GM06990 (cell line): ENCODE data around the gene ACAP2.
"Not testable (repeated sequence)": the region's sequence is repeated elsewhere in the genome, so short reads cannot be mapped to it uniquely, and the experiment has no call there.

ENCODE experiments used
- DNase-seq: peaks from one replicate; pipeline ENCODE4 v3.0.0-alpha.2; 2011; ENCODE audit not compliant: insufficient read length; ENCODE audit errors: extremely low read depth
- H3K27me3 ChIP-seq: replicated peaks from 2 replicates; pipeline ENCODE4 v1.6.0; 2011; ENCODE audit warnings: low read length; ENCODE audit not compliant: control insufficient read depth, insufficient read depth
- H3K36me3 ChIP-seq: 2 replicates; pipeline ENCODE4 v1.5.1; 2011; ENCODE audit warnings: low read length; ENCODE audit not compliant: control insufficient read depth, insufficient read depth
- H3K4me3 ChIP-seq: replicated peaks from 2 replicates; pipeline ENCODE4 v1.5.1; 2011; ENCODE audit warnings: low read depth, mild to moderate bottlenecking, control low read depth, low read length
- TF ChIP-seq, protein P1 (sequence below): IDR thresholded peaks from 2 replicates; pipeline ENCODE4 v1.5.1; 2011; ENCODE audit warnings: low read length, control low read depth, mild to moderate bottlenecking, inconsistent platforms; ENCODE audit not compliant: insufficient read depth, poor library complexity, severe bottlenecking

ACAP2 gene

GRCh38 chr3:195372220-195372619 lies 70.6 kb downstream of the ACAP2 start:
- Histone ChIP-seq H3K36me3 (peaks cover 5% of the 10 kb centered on the region), H3K27me3 (no peaks in the 10 kb centered on the region), H3K4me3 (no peak overlapping the region)
- DNase-seq = no peak
- TF ChIP-seq, protein P1, sequence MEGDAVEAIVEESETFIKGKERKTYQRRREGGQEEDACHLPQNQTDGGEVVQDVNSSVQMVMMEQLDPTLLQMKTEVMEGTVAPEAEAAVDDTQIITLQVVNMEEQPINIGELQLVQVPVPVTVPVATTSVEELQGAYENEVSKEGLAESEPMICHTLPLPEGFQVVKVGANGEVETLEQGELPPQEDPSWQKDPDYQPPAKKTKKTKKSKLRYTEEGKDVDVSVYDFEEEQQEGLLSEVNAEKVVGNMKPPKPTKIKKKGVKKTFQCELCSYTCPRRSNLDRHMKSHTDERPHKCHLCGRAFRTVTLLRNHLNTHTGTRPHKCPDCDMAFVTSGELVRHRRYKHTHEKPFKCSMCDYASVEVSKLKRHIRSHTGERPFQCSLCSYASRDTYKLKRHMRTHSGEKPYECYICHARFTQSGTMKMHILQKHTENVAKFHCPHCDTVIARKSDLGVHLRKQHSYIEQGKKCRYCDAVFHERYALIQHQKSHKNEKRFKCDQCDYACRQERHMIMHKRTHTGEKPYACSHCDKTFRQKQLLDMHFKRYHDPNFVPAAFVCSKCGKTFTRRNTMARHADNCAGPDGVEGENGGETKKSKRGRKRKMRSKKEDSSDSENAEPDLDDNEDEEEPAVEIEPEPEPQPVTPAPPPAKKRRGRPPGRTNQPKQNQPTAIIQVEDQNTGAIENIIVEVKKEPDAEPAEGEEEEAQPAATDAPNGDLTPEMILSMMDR = no peak

- H3K36me3 ChIP-seq = peaks cover 2% of the 10 kb centered on the region
- TF ChIP-seq, protein P1 = no peak
- H3K4me3 ChIP-seq = no peak overlapping the region
- no peak for DNase-seq
- H3K27me3 ChIP-seq = no peaks in the 10 kb centered on the region
These were observed 76.5 kb downstream of the ACAP2 start for GRCh38 chr3:195366200-195366925.

DNA sequence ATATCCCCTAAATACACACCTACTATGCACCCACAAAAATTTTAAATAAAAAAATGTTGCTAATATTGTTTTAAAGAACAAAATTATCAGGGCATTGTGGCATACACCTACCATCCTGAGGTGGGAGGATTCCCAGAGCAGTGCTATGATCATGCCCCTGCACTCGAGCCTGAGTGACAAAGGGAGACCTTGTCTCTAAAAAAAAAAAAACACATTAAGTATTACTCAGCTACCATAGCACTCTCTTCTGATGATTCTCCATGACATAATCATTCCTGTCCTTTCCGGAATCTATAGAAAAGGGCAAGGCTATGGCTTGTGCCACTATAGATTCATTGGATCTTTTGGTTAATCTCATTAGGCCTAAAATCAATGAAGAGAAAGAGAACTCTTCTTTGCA lies 77.4 kb downstream of the ACAP2 start:
- TF ChIP-seq, protein P1 = no peak
- Histone ChIP-seq H3K36me3 (peaks cover 2% of the 10 kb centered on the region), H3K4me3 (no peak overlapping the region), H3K27me3 (no peaks in the 10 kb centered on the region)
- no peak for DNase-seq

DNA sequence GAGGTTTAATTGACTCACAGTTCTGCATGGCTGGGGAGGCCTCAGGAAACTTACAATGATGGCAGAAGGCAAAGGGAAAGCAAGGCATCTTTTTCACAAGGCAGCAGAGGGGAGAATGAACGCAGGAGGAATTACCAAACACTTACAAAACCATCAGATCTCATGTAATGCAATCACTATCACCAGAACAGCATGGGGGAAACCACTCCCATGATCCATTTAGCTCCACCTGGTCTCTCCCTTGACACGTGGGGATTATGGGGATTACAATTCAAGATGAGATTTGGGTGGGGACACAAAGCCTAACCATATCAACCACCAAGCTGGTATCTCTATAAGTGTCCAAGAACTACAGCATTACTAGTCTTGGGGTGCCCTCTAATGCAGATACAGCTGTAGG lies 85.0 kb downstream of the ACAP2 start:
- not testable (repeated sequence) for H3K4me3 ChIP-seq, DNase-seq, H3K27me3 ChIP-seq, H3K36me3 ChIP-seq

DNA sequence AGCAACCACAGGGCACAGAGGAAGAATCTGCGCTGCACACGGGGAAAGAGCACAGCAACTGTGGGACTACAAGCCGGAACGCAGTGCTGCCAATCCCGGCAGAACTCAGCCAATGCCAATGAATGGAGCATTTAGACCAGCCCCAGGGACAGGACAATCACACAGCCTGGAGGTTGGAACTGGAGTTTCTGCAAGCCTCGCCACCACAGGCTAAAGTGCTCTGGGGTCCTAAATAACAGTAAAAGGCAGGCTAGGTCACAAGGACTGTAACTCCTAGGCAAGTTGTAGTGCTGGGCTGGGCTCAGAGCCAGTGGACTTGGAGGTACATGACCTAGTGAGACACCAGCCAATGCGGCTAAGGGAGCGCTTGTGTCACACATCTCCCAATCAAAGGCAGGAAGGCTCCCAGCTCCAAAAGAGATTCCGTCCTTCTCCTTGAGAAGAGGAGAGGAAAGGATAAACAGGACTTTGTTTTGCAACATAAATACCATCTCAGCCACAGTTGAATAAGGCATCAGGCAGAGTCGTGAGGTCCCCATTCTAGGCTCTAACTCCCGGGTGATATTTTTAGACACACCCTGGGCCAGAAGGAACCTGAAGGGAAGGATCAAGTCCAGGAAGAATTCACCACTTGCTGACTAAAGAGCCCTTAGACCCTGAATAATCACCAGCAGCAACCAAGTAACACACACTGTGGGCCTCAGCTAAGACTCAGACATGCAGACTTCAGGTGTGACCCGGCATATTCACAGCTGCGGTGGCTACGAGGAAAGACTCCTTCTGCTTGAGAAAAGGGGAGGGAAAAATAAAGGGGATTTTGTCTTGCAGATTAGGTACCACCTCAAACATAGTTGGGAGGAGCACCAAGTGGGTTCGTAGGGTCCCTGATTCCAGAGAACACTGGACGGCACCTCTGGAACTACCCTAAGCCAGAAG lies 86.4 kb downstream of the ACAP2 start:
- Histone ChIP-seq H3K36me3 (peaks cover 8% of the 10 kb centered on the region), H3K27me3 (no peaks in the 10 kb centered on the region), H3K4me3 (no peak overlapping the region)
- no peak for DNase-seq
- TF ChIP-seq, protein P1 = no peak

GRCh38 chr3:195354009-195354408 lies 88.8 kb downstream of the ACAP2 start:
- not testable (repeated sequence) for DNase-seq, H3K27me3 ChIP-seq, H3K36me3 ChIP-seq, H3K4me3 ChIP-seq
